GM06990 (cell line): ENCODE measurements around the gene PTPRA.
"Not testable (repeated sequence)": the region's sequence is repeated elsewhere in the genome, so short reads cannot be mapped to it uniquely, and the experiment has no call there.

Experiments
- DNase-seq: peaks from one replicate; pipeline ENCODE4 v3.0.0-alpha.2; 2011; ENCODE audit not compliant: insufficient read length; ENCODE audit errors: extremely low read depth
- H3K27me3 ChIP-seq: replicated peaks from 2 replicates; pipeline ENCODE4 v1.6.0; 2011; ENCODE audit warnings: low read length; ENCODE audit not compliant: control insufficient read depth, insufficient read depth
- H3K36me3 ChIP-seq: 2 replicates; pipeline ENCODE4 v1.5.1; 2011; ENCODE audit warnings: low read length; ENCODE audit not compliant: control insufficient read depth, insufficient read depth
- H3K4me3 ChIP-seq: replicated peaks from 2 replicates; pipeline ENCODE4 v1.5.1; 2011; ENCODE audit warnings: low read depth, mild to moderate bottlenecking, control low read depth, low read length
- CTCF ChIP-seq: IDR thresholded peaks from 2 replicates; pipeline ENCODE4 v1.5.1; 2011; ENCODE audit warnings: low read length, control low read depth, mild to moderate bottlenecking, inconsistent platforms; ENCODE audit not compliant: insufficient read depth, poor library complexity, severe bottlenecking

Gene PTPRA

GRCh38 chr20:3074812-3075211 is 201.5 kb downstream of the PTPRA start:
- H3K4me3 ChIP-seq = no peak overlapping the region
- DNase-seq = no peak
- no peaks in the 10 kb centered on the region; the same call in 1 of the 2 replicates for H3K27me3 ChIP-seq
- no peaks in the 10 kb centered on the region for H3K36me3 ChIP-seq
- no peak for TF ChIP-seq CTCF

- H3K4me3 ChIP-seq, DNase-seq, H3K27me3 ChIP-seq, H3K36me3 ChIP-seq: not testable (repeated sequence)
Measured at GRCh38 chr20:3075315-3075714, 202.0 kb downstream of the PTPRA start.

- H3K36me3 ChIP-seq = no peaks in the 10 kb centered on the region
- DNase-seq = no peak
- TF ChIP-seq CTCF = no peak
- no peak overlapping the region for H3K4me3 ChIP-seq
- H3K27me3 ChIP-seq = no peaks in the 10 kb centered on the region; the same call in 1 of the 2 replicates
Measured at GRCh38 chr20:3077618-3078134, 204.4 kb downstream of the PTPRA start.

GRCh38 chr20:3080939-3081388 is 207.7 kb downstream of the PTPRA start:
- no peak for TF ChIP-seq CTCF
- Histone ChIP-seq H3K36me3 (no peaks in the 10 kb centered on the region), H3K27me3 (peaks cover 4% of the 10 kb centered on the region; the same call in 1 of the 2 replicates), H3K4me3 (no peak overlapping the region)
- DNase-seq = no peak

- no peaks in the 10 kb centered on the region for H3K36me3 ChIP-seq
- no peak for TF ChIP-seq CTCF
- no peak overlapping the region for H3K4me3 ChIP-seq
- H3K27me3 ChIP-seq = peaks cover 4% of the 10 kb centered on the region; the same call in 1 of the 2 replicates
- DNase-seq = no peak
Measured at GRCh38 chr20:3081641-3082040, 208.4 kb downstream of the PTPRA start.

- Histone ChIP-seq H3K27me3 (peaks cover 4% of the 10 kb centered on the region; the same call in 1 of the 2 replicates), H3K36me3 (no peaks in the 10 kb centered on the region), H3K4me3 (no peak overlapping the region)
- no peak for DNase-seq
- no peak for TF ChIP-seq CTCF
Measured at GRCh38 chr20:3082306-3082951, 209.1 kb downstream of the PTPRA start.
